Measurements from ENCODE around the gene VAPB. TPM values are rescaled to one million over a fixed set of nuclear protein-coding genes. Genes with fewer than 3 reads are reported as not detected.

Gene VAPB
- total RNA-seq, 1 experiment from 2014 or later = 46.6 TPM

GRCh38 chr20:58401162-58401561, 12.1 kb downstream of the VAPB start (continued):
- TF ChIP-seq, protein P1, sequence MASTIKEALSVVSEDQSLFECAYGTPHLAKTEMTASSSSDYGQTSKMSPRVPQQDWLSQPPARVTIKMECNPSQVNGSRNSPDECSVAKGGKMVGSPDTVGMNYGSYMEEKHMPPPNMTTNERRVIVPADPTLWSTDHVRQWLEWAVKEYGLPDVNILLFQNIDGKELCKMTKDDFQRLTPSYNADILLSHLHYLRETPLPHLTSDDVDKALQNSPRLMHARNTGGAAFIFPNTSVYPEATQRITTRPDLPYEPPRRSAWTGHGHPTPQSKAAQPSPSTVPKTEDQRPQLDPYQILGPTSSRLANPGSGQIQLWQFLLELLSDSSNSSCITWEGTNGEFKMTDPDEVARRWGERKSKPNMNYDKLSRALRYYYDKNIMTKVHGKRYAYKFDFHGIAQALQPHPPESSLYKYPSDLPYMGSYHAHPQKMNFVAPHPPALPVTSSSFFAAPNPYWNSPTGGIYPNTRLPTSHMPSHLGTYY (CRISPR knock-in tag; IDR thresholded peaks at IDR 0.05) = no peak

DNA sequence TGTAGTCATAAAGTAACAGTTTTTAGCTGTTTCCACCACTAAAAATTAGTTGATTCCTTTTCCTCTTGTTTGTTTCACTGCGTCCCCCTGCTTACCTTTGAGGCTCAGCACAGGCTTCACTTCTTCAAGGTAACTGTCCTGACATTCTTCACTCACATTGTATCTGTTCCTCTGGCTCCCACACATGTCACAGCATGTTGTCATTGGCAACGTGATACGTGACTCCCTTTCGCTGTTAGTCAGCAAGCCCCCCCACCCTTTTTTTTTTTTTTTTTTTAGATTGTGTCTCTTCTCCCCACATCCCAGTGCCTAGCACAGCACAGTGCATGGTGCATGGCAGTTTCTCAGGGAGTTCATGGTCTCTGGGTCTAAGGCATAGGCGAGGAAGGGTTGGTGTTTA, 13.3 kb downstream of the VAPB start:
- TF ChIP-seq HMGA2 (CRISPR knock-in tag; IDR thresholded peaks at IDR 0.05) (no peak), ZNF232 (CRISPR knock-in tag; IDR thresholded peaks at IDR 0.05) (no peak), SOX15 (CRISPR knock-in tag; IDR thresholded peaks at IDR 0.05) (no peak)
- H3K36me3 Mint-ChIP-seq = no peaks in the 10 kb centered on the region
- ChIA-PET POLR2A (interaction anchor here (0.7 to 1.0 kb wide), 2 partner anchors 9 to 14 kb away, joined by 3 to 4 read pairs; partner anchors contain the start of gene VAPB), CTCF (no interaction called here)
- no peak for ATAC-seq
- no peak overlapping the region for H3K4me3 Mint-ChIP-seq
- no peak for DNase-seq (ENCODE audit: low spot score)
- no peak overlapping the region for H3K27ac Mint-ChIP-seq
- H3K27me3 Mint-ChIP-seq (ENCODE audit: low read depth) = no peaks in the 10 kb centered on the region
- H3K4me1 Mint-ChIP-seq = peaks cover 29% of the 10 kb centered on the region
- H3K9me3 Mint-ChIP-seq = no peaks in the 10 kb centered on the region

DNA sequence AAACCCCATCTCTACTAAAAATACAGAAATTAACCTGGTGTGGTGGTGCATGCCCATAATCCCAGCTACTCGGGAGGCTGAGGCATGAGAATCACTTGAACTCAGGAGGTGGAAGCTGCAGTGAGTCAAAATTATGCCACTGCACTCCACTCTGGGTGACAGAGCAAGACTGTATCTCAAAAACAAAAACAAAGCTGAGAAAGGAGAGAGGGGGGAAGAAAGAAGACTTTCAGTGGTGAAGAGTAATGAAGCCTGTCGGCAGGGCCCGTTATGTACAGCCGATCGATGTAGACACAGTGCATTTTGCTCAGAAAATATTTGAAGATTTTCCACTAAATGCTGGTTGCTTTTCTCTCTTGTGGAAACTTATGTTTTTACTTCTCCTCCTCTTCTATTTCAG, 13.8 kb downstream of the VAPB start:
- Mint-ChIP-seq H3K4me1 (peaks cover 33% of the 10 kb centered on the region), H3K36me3 (no peaks in the 10 kb centered on the region), H3K4me3 (no peak overlapping the region), H3K27ac (no peak overlapping the region), H3K27me3 (ENCODE audit: low read depth) (no peaks in the 10 kb centered on the region), H3K9me3 (no peaks in the 10 kb centered on the region)
- POLR2A ChIA-PET = interaction anchor here (0.5 to 1.0 kb wide), 3 partner anchors 8 to 222 kb away, joined by 3 to 10 read pairs (median 4); partner anchors contain the start of gene VAPB
- ATAC-seq (no peak), DNase-seq (ENCODE audit: low spot score) (no peak)
- CTCF ChIA-PET = no interaction called here
- TF ChIP-seq KAT7 (CRISPR knock-in tag; IDR thresholded peaks at IDR 0.05; ENCODE audit: borderline replicate concordance) = no peak
- no peak for TF ChIP-seq SMAD4 (CRISPR knock-in tag; IDR thresholded peaks at IDR 0.05)
- no peak for TF ChIP-seq IRF2 (CRISPR knock-in tag; IDR thresholded peaks at IDR 0.05; ENCODE audit: borderline replicate concordance, low read depth)
- TF ChIP-seq JAZF1 (CRISPR knock-in tag; IDR thresholded peaks at IDR 0.05) = no peak
- TF ChIP-seq AFF4 (CRISPR knock-in tag; IDR thresholded peaks at IDR 0.05; ENCODE audit: borderline replicate concordance) = no peak
- TF ChIP-seq ZBTB21 (CRISPR knock-in tag; IDR thresholded peaks at IDR 0.05; ENCODE audit: borderline replicate concordance) = no peak
- TF ChIP-seq, protein P2, sequence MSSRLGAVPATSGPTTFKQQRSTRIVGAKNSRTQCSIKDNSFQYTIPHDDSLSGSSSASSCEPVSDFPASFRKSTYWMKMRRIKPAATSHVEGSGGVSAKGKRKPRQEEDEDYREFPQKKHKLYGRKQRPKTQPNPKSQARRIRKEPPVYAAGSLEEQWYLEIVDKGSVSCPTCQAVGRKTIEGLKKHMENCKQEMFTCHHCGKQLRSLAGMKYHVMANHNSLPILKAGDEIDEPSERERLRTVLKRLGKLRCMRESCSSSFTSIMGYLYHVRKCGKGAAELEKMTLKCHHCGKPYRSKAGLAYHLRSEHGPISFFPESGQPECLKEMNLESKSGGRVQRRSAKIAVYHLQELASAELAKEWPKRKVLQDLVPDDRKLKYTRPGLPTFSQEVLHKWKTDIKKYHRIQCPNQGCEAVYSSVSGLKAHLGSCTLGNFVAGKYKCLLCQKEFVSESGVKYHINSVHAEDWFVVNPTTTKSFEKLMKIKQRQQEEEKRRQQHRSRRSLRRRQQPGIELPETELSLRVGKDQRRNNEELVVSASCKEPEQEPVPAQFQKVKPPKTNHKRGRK (CRISPR knock-in tag; IDR thresholded peaks at IDR 0.05; ENCODE audit: borderline replicate concordance) = no peak
- TF ChIP-seq, protein P1 (CRISPR knock-in tag; IDR thresholded peaks at IDR 0.05) = no peak
- no peak for TF ChIP-seq SP1 (CRISPR knock-in tag; conservative IDR thresholded peaks at IDR 0.05)
- TF ChIP-seq ZSCAN18 (CRISPR knock-in tag; IDR thresholded peaks at IDR 0.05) = no peak
- TF ChIP-seq NR3C1 (CRISPR knock-in tag; conservative IDR thresholded peaks at IDR 0.05; ENCODE audit: low read depth) = no peak
- TF ChIP-seq FOXJ3 (CRISPR knock-in tag; IDR thresholded peaks at IDR 0.05; ENCODE audit: borderline replicate concordance) = no peak

Measured in WTC11 (cell line).